Fibroblast of lung (primary cell): Measurements from ENCODE around the gene PKHD1. TPM values are rescaled to one million over a fixed set of nuclear protein-coding genes. Genes with fewer than 3 reads are reported as not detected.

Source experiments
- DNase-seq, 2 donors: peaks; one replicate each; pipeline versions ENCODE4 v3.0.0 to v3.0.0-alpha.2; 2010; ENCODE audit warnings: low read depth in 2 of 2
- H2AFZ ChIP-seq: 2 replicates; pipeline ENCODE4 v1.5.1; 2012; ENCODE audit warnings: low read length, control low read depth, inconsistent platforms
- H3K27ac ChIP-seq: 2 replicates; pipeline ENCODE4 v1.5.1; 2011; ENCODE audit warnings: low read length, control low read depth; ENCODE audit not compliant: insufficient read depth
- H3K27me3 ChIP-seq: 2 replicates; pipeline ENCODE4 v1.5.1; 2011; ENCODE audit warnings: mild to moderate bottlenecking, low read length; ENCODE audit not compliant: control insufficient read depth, insufficient read depth
- H3K36me3 ChIP-seq: 2 replicates; pipeline ENCODE4 v1.5.1; 2011; ENCODE audit warnings: low read length; ENCODE audit not compliant: control insufficient read depth, insufficient read depth
- H3K4me1 ChIP-seq: 2 replicates; pipeline ENCODE4 v1.5.1; 2011; ENCODE audit warnings: low read length; ENCODE audit not compliant: control insufficient read depth, insufficient read depth; ENCODE audit errors: extremely low read depth
- H3K4me2 ChIP-seq: 2 replicates; pipeline ENCODE4 v1.5.1; 2011; ENCODE audit warnings: low read length, control low read depth; ENCODE audit not compliant: insufficient read depth; ENCODE audit errors: extremely low read depth
- H3K4me3 ChIP-seq, 4 experiments: fragments of 200-600 bp in 1 of 4; sonication (generic) in 1 of 4; replicated peaks in 1 of 4; 2 replicates each; pipeline ENCODE4 v1.5.1; 2011 to 2016; ENCODE audit warnings: low read length in 4 of 4, low read depth in 3 of 4, mild to moderate bottlenecking in 3 of 4, control low read depth in 2 of 4, inconsistent platforms in 1 of 4, mixed read lengths in 1 of 4; ENCODE audit not compliant: insufficient read depth in 1 of 4; ENCODE audit errors: control extremely low read depth in 1 of 4
- H3K79me2 ChIP-seq: 2 replicates; pipeline ENCODE4 v1.5.1; 2012; ENCODE audit warnings: mild to moderate bottlenecking, low read length, inconsistent platforms; ENCODE audit not compliant: control insufficient read depth, insufficient read depth
- H3K9ac ChIP-seq: 2 replicates; pipeline ENCODE4 v1.5.1; 2011; ENCODE audit warnings: mild to moderate bottlenecking, low read length, control low read depth; ENCODE audit not compliant: insufficient read depth
- H3K9me3 ChIP-seq: 2 replicates; pipeline ENCODE4 v1.5.1; 2012; ENCODE audit warnings: low read depth, low read length; ENCODE audit not compliant: control insufficient read depth, insufficient read depth
- H4K20me1 ChIP-seq: 2 replicates; pipeline ENCODE4 v1.5.1; 2011; ENCODE audit warnings: low read length; ENCODE audit not compliant: control insufficient read depth, insufficient read depth; ENCODE audit errors: extremely low read depth
- CTCF ChIP-seq, 2 donors: IDR thresholded peaks in 1 of 2; conservative IDR thresholded peaks in 1 of 2; 1 replicate in 1 of 2; 2 replicates in 1 of 2; pipeline ENCODE4 v1.5.1; 2011 to 2012; ENCODE audit warnings: low read length in 2 of 2, control low read depth in 1 of 2, inconsistent platforms in 1 of 2, low read depth in 1 of 2, mild to moderate bottlenecking in 1 of 2
- EZH2 ChIP-seq: IDR thresholded peaks from 2 replicates; pipeline ENCODE4 v1.5.1; 2012; ENCODE audit warnings: low read length, control low read depth, mild to moderate bottlenecking; ENCODE audit errors: missing control alignments
- polyA plus RNA-seq, 2 donors: library from polyadenylated mRNA; depleted of rRNA in 1 of 2; stranded (reverse) in 1 of 2; unstranded in 1 of 2; fragments of >200 nt; gene quantifications; 2 replicates each; pipeline ENCODE4 v1.2.1, GENCODE V29; 2011 to 2012; ENCODE audit warnings: missing spikeins in 1 of 2
- total RNA-seq: library from RNA; depleted of rRNA; stranded (reverse); fragments of >200 nt; gene quantifications from 2 replicates; pipeline ENCODE4 v1.2.1, GENCODE V29; 2014

The PKHD1 gene
- total and polyA plus RNA-seq, 2 donors (not counting 1 experiment from before 2014, with no cell fraction given), result not detected

- H3K4me2 ChIP-seq, result no peak overlapping the region
- TF ChIP-seq EZH2, result no peak
- TF ChIP-seq CTCF (conservative IDR thresholded peaks at IDR 0.05 in 1 of 2, IDR thresholded peaks at IDR 0.05 in 1 of 2; ENCODE audit: low read depth in 1 of 2, low read length in 2 of 2), result no peak
- no peak overlapping the region for H2AFZ ChIP-seq
- no peaks in the 10 kb centered on the region for H4K20me1 ChIP-seq
- H3K9ac ChIP-seq, result no peak overlapping the region
- no peaks in the 10 kb centered on the region for H3K79me2 ChIP-seq
- no peak overlapping the region for H3K27ac ChIP-seq
- no peak overlapping the region for H3K4me3 ChIP-seq
- H3K36me3 ChIP-seq, result no peaks in the 10 kb centered on the region
- no peaks in the 10 kb centered on the region for H3K9me3 ChIP-seq
- DNase-seq, result no peak
- no peaks in the 10 kb centered on the region for H3K27me3 ChIP-seq
- no peaks in the 10 kb centered on the region for H3K4me1 ChIP-seq
Measured at GRCh38 chr6:52074155-52074554, 13.3 kb downstream of the PKHD1 start.

- Histone ChIP-seq H3K4me1 (no peaks in the 10 kb centered on the region), H3K9ac (no peak overlapping the region), H2AFZ (no peak overlapping the region), H3K27ac (no peak overlapping the region), H3K4me3 (no peak overlapping the region), H3K4me2 (no peak overlapping the region), H4K20me1 (no peaks in the 10 kb centered on the region), H3K36me3 (no peaks in the 10 kb centered on the region), H3K79me2 (no peaks in the 10 kb centered on the region), H3K9me3 (no peaks in the 10 kb centered on the region), H3K27me3 (no peaks in the 10 kb centered on the region)
- TF ChIP-seq EZH2, result no peak
- no peak for TF ChIP-seq CTCF (conservative IDR thresholded peaks at IDR 0.05 in 1 of 2, IDR thresholded peaks at IDR 0.05 in 1 of 2; ENCODE audit: low read depth in 1 of 2, low read length in 2 of 2)
- DNase-seq, result no peak
Measured at GRCh38 chr6:52065621-52066020, 21.8 kb downstream of the PKHD1 start.

GRCh38 chr6:52063584-52064344, 23.6 kb downstream of the PKHD1 start:
- DNase-seq, result peak; percentile 4
- TF ChIP-seq EZH2, result no peak
- TF ChIP-seq CTCF (conservative IDR thresholded peaks at IDR 0.05 in 1 of 2, IDR thresholded peaks at IDR 0.05 in 1 of 2; ENCODE audit: low read depth in 1 of 2, low read length in 2 of 2), result peak; percentile 30 to 43
- H3K27ac ChIP-seq, result no peak overlapping the region
- no peak overlapping the region for H3K4me2 ChIP-seq
- no peaks in the 10 kb centered on the region for H3K4me1 ChIP-seq
- H3K36me3 ChIP-seq, result no peaks in the 10 kb centered on the region
- H3K4me3 ChIP-seq, result no peak overlapping the region
- H3K27me3 ChIP-seq, result no peaks in the 10 kb centered on the region
- no peaks in the 10 kb centered on the region for H3K9me3 ChIP-seq
- H3K9ac ChIP-seq, result no peak overlapping the region
- peak overlapping the region; percentile 37 for H2AFZ ChIP-seq
- H4K20me1 ChIP-seq, result no peaks in the 10 kb centered on the region
- H3K79me2 ChIP-seq, result no peaks in the 10 kb centered on the region
